Sigmoid colon (tissue), 7 donors: ENCODE measurements around the gene CBLB. TPM values are rescaled to one million over a fixed set of nuclear protein-coding genes. Genes with fewer than 3 reads are reported as not detected.
"Not testable (repeated sequence)": the region's sequence is repeated elsewhere in the genome, so short reads cannot be mapped to it uniquely, and the experiment has no call there.

Source experiments
- DNase-seq: peaks from one replicate; pipeline ENCODE4 v3.0.0-alpha.2; 2019
- H3K27ac ChIP-seq, 4 donors: fragments of 200-600 bp; sonication (generic); one replicate each; pipeline ENCODE4 v1.5.1; 2016 to 2019; ENCODE audit warnings: mild to moderate bottlenecking in 1 of 4
- H3K27me3 ChIP-seq, 3 donors: fragments of 200-600 bp; sonication (generic); one replicate each; pipeline ENCODE4 v1.5.1; 2019; ENCODE audit warnings: mild to moderate bottlenecking in 1 of 3
- H3K36me3 ChIP-seq, 4 donors: fragments of 200-600 bp; sonication (generic); one replicate each; pipeline ENCODE4 v1.5.1; 2016 to 2019
- H3K4me1 ChIP-seq, 4 donors: fragments of 200-600 bp; sonication (generic); one replicate each; pipeline ENCODE4 v1.5.1; 2017 to 2019
- H3K4me3 ChIP-seq, 4 donors: fragments of 200-600 bp; sonication (generic); one replicate each; pipeline ENCODE4 v1.5.1; 2017 to 2019; ENCODE audit warnings: mild to moderate bottlenecking in 2 of 4, moderate library complexity in 1 of 4
- H3K9me3 ChIP-seq, 4 donors: fragments of 200-600 bp in 3 of 4; sonication (generic) in 3 of 4; one replicate each; pipeline versions ENCODE4 v1.5.1 to v1.6.1; 2013 to 2019
- EP300 ChIP-seq, 4 donors: sonication (generic); formaldehyde crosslinking; IDR thresholded peaks; one replicate each; pipeline ENCODE4 v1.6.1; 2017; ENCODE audit warnings: antibody characterized with exemption in 4 of 4
- POLR2A ChIP-seq, 2 donors: fragments of 450-650 bp; IDR thresholded peaks; one replicate each; pipeline ENCODE4 v1.6.1; 2016; ENCODE audit warnings: antibody characterized with exemption in 2 of 2, mild to moderate bottlenecking in 2 of 2, moderate library complexity in 2 of 2
- POLR2AphosphoS5 ChIP-seq, 4 donors: sonication (generic); formaldehyde crosslinking; IDR thresholded peaks; one replicate each; pipeline ENCODE4 v1.6.1; 2017; ENCODE audit warnings: antibody characterized with exemption in 4 of 4
- WGBS, 2 donors: extraction: QIAGEN DNeasy Blood & Tissue Kit; methylation state at CpG; one replicate each; pipeline ENCODE4 v1.1.7; 2013; 5-methylcytosine and 5-hydroxymethylcytosine counted together
- intact Hi-C: fragments of 100-400 bp; cut with DNase I; formaldehyde crosslinking; loops from one replicate; pipeline ENCODE4 v1.15.1; 2023
- polyA plus RNA-seq, 3 donors: library from polyadenylated mRNA; stranded (reverse); fragments of 200-250 nt; gene quantifications; one replicate each; pipeline ENCODE4 v1.2.3, GENCODE V29; 2013
- total RNA-seq, 4 donors: library from RNA; depleted of rRNA; stranded (reverse); fragments of >200 nt; gene quantifications; one replicate each; pipeline ENCODE4 v1.1.0, GENCODE V29; 2016
- TF ChIP-seq, protein P1 (sequence below), 4 experiments: fragments of 450-650 bp in 3 of 4; fragments of 200-600 bp in 1 of 4; IDR thresholded peaks; one replicate each; pipeline ENCODE4 v1.5.1; 2016 to 2019; ENCODE audit warnings: antibody characterized with exemption in 4 of 4, mild to moderate bottlenecking in 3 of 4, moderate library complexity in 2 of 4
- donor health status: healthy with polysubstance abuse.
- donor health status: Bipolar disorder and iron deficiency.
- donor health status: healthy.

CBLB gene
- total and polyA plus RNA-seq, 7 donors = 9.6 to 55.9 (median 27.4) TPM

DNA sequence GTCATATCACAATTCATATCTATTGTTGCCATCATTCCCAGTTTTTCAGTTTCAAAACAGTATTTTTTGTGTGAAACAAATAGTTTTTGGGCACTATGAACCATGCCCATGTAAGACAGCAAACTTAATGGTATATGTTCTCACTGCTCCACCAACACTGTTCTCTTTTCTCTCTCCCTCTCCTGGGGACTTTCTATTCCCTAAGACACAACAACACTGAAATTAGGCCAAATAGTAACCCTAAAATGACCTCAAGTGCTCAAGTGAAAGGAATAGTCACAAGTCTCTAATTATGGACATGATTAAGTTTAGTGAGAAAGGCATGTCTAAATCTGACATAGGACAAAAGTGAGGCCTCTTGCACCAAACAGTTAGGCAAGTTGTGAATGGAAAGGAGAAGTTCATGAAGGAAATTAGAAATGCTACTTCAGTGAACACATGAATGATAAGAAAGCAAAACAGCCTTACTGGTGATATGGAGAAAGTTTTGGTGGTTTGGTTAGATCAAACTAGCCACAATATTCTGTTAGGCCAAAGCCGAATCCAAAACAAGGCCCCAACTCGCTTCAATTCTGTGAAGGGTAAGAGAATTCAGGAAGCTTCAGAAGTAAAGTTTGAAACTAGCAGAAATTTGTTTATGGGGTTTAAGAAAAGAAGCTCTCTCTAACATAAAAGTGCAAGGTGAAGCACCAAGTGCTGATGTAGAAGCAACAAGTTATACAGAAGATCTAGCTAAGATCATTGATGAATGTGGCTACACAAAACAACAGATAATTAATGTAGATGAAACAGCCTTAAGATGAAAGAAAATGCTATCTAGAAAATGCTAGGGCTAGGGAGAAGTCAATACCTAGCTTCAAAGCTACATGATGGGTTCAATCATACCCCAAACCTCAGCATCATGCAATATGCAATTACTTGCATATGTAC is 104.2 kb downstream of the CBLB start:
- no peak overlapping the region for H3K4me3 ChIP-seq
- WGBS, 2 donors = 55 to 83% methylated on average over 2 of the region's 2 CpGs
- DNase-seq = no peak
- no peaks in the 10 kb centered on the region for H3K27me3 ChIP-seq
- TF ChIP-seq POLR2AphosphoS5 (IDR thresholded peaks at IDR 0.05) = no peak
- TF ChIP-seq, protein P1, sequence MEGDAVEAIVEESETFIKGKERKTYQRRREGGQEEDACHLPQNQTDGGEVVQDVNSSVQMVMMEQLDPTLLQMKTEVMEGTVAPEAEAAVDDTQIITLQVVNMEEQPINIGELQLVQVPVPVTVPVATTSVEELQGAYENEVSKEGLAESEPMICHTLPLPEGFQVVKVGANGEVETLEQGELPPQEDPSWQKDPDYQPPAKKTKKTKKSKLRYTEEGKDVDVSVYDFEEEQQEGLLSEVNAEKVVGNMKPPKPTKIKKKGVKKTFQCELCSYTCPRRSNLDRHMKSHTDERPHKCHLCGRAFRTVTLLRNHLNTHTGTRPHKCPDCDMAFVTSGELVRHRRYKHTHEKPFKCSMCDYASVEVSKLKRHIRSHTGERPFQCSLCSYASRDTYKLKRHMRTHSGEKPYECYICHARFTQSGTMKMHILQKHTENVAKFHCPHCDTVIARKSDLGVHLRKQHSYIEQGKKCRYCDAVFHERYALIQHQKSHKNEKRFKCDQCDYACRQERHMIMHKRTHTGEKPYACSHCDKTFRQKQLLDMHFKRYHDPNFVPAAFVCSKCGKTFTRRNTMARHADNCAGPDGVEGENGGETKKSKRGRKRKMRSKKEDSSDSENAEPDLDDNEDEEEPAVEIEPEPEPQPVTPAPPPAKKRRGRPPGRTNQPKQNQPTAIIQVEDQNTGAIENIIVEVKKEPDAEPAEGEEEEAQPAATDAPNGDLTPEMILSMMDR (IDR thresholded peaks at IDR 0.05) = no peak
- no peak for TF ChIP-seq POLR2A (IDR thresholded peaks at IDR 0.05)
- no peak for TF ChIP-seq EP300 (IDR thresholded peaks at IDR 0.05)
- peaks cover 0 to 5% (median 0%) of the 10 kb centered on the region in 4 donors for H3K9me3 ChIP-seq
- H3K4me1 ChIP-seq = no peaks in the 10 kb centered on the region
- intact Hi-C loops = no loop called here
- no peak overlapping the region for H3K27ac ChIP-seq
- peaks cover 0 to 7% (median 1%) of the 10 kb centered on the region in 4 donors for H3K36me3 ChIP-seq

DNA sequence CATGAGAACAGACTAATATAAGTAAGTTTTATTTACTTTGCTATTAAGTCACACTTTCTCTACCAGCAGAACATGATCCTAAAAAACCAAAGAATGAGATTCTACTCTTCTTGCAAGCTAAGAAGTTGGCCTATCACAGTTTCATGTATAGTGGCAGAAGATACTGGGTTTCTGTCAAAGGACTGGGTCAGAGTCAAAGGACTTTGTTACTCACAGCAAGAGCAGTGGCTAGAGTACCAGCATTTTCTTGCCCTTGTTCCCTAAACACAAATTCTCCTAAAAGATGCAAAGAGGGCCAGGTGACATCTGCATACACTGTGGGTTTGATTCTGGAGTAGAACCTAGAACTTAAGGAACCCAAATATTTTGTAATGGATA is 105.2 kb downstream of the CBLB start:
- no peak overlapping the region for H3K27ac ChIP-seq

DNA sequence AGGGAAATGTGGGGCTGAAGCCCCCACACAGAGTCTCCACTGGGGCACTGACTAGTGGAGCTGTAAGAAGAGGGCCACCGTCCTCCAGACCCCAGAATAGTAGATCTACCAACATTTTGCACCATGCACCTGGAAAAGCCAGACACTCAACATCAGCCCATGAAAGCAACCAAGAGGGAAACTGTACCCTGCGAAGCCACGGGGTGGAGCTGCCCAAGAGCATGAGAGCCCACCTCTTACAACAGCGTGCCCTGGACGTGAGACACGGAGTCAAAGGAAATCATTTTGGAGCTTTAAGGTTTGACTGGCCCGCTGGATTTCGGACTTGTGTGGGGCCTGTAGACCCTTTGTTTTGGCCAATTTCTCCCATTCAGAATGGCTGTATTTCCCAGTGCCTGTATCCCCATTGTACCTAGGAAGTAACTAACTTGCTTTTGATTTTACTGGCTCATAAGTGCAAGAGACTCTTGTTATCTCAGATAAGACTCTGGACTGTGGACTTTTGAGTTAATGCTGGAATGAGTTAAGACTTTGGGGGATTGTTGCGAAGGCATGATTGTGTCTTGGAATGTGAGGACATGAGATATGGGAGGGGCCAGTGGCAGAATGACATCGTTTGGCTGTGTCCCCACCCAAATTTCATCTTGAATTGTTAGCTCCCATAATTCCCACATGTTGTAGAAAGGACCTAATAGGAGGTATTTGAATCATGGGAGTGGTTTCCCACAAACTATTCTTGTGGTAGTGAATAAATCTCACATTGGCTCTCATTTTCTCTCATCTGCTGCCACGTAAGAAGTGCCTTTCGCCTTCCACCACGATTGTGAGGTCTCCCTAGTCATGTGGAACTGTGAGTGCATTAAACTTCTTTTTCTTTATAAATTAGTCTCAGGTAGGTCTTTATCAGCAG is 105.8 kb downstream of the CBLB start:
- Histone ChIP-seq H3K36me3 (peaks cover 0 to 7% (median 1%) of the 10 kb centered on the region in 4 donors), H3K9me3 (peaks cover 0 to 5% (median 0%) of the 10 kb centered on the region in 4 donors), H3K4me3 (no peak overlapping the region), H3K27me3 (no peaks in the 10 kb centered on the region), H3K27ac (no peak overlapping the region), H3K4me1 (peaks cover 0 to 3% (median 0%) of the 10 kb centered on the region in 4 donors)
- WGBS, 2 donors = 91 to 92% methylated on average over 13 of the region's 13 CpGs
- no peak for TF ChIP-seq EP300 (IDR thresholded peaks at IDR 0.05)
- TF ChIP-seq, protein P1 (IDR thresholded peaks at IDR 0.05) = no peak
- no peak for TF ChIP-seq POLR2AphosphoS5 (IDR thresholded peaks at IDR 0.05)
- no peak for TF ChIP-seq POLR2A (IDR thresholded peaks at IDR 0.05)
- intact Hi-C loops = no loop called here
- DNase-seq = no peak

More for the DNA sequence above, 105.2 kb downstream of the CBLB start:
- intact Hi-C loops = no loop called here
- H3K4me1 ChIP-seq = peaks cover 0 to 3% (median 0%) of the 10 kb centered on the region in 4 donors
- H3K4me3 ChIP-seq = no peak overlapping the region
- H3K9me3 ChIP-seq = peaks cover 0 to 5% (median 0%) of the 10 kb centered on the region in 4 donors
- H3K36me3 ChIP-seq = peaks cover 0 to 7% (median 1%) of the 10 kb centered on the region in 4 donors
- TF ChIP-seq POLR2A (IDR thresholded peaks at IDR 0.05) (no peak), POLR2AphosphoS5 (IDR thresholded peaks at IDR 0.05) (no peak), EP300 (IDR thresholded peaks at IDR 0.05) (no peak)
- TF ChIP-seq, protein P1 (IDR thresholded peaks at IDR 0.05) = no peak
- H3K27me3 ChIP-seq = no peaks in the 10 kb centered on the region
- DNase-seq = no peak

DNA sequence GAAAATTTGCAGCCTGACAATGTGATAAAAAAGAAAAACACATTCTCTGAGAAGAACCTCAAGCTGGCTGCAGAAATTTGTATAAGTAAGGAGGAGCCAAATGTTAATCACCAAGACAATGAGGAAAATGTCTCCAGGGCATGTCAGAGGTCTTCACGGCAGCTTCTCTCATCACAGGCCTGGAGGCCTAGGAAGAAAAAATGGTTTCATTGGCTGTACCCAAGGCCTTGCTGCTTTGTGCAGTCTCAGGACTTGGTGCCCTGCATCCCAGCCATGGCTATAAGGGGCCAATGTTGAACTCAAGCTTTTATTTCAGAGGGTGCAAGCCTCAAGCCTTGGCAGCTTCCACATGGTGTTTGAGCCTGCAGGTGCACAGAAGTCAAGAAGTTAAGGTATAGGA is 106.6 kb downstream of the CBLB start:
- H3K9me3 ChIP-seq, intact Hi-C loops, DNase-seq, H3K27me3 ChIP-seq, H3K4me3 ChIP-seq, H3K4me1 ChIP-seq, H3K27ac ChIP-seq, H3K36me3 ChIP-seq: not testable (repeated sequence)
- WGBS, 2 donors = 96 to 100% methylated on average over 1 of the region's 1 CpG
